ENCODE results near the gene KCNK5.

Gene KCNK5

GRCh38 chr6:39204646-39205244, 24.5 kb downstream of the KCNK5 start:
- Mint-ChIP-seq H3K27ac (peak overlapping the region; percentile 59), H3K27me3 (ENCODE audit: low read depth) (no peaks in the 10 kb centered on the region), H3K4me1 (ENCODE audit: low read depth) (peaks cover 34% of the 10 kb centered on the region), H3K9me3 (no peaks in the 10 kb centered on the region), H3K36me3 (ENCODE audit: low read depth) (peaks cover 3% of the 10 kb centered on the region), H3K4me3 (no peak overlapping the region)
- DNase-seq (ENCODE audit: low spot score), result no peak

GRCh38 chr6:39204160-39204495, 25.1 kb downstream of the KCNK5 start:
- Mint-ChIP-seq H3K4me1 (ENCODE audit: low read depth) (peaks cover 28% of the 10 kb centered on the region), H3K36me3 (ENCODE audit: low read depth) (peaks cover 3% of the 10 kb centered on the region), H3K27me3 (ENCODE audit: low read depth) (no peaks in the 10 kb centered on the region), H3K4me3 (no peak overlapping the region), H3K9me3 (no peaks in the 10 kb centered on the region), H3K27ac (peak overlapping the region; percentile 59)
- no peak for DNase-seq (ENCODE audit: low spot score)

- no peaks in the 10 kb centered on the region for H3K27me3 Mint-ChIP-seq (ENCODE audit: low read depth)
- H3K9me3 Mint-ChIP-seq, result no peaks in the 10 kb centered on the region
- H3K4me1 Mint-ChIP-seq (ENCODE audit: low read depth), result peaks cover 26% of the 10 kb centered on the region
- no peak overlapping the region for H3K27ac Mint-ChIP-seq
- peaks cover 3% of the 10 kb centered on the region for H3K36me3 Mint-ChIP-seq (ENCODE audit: low read depth)
- no peak for DNase-seq (ENCODE audit: low spot score)
- H3K4me3 Mint-ChIP-seq, result no peak overlapping the region
These were observed 25.7 kb downstream of the KCNK5 start for GRCh38 chr6:39203436-39204159.

- Mint-ChIP-seq H3K36me3 (ENCODE audit: low read depth) (peaks cover 3% of the 10 kb centered on the region), H3K27ac (no peak overlapping the region), H3K4me3 (no peak overlapping the region), H3K4me1 (ENCODE audit: low read depth) (peaks cover 29% of the 10 kb centered on the region), H3K27me3 (ENCODE audit: low read depth) (no peaks in the 10 kb centered on the region), H3K9me3 (no peaks in the 10 kb centered on the region)
- DNase-seq (ENCODE audit: low spot score), result no peak
These were observed 27.1 kb downstream of the KCNK5 start for GRCh38 chr6:39202166-39202565.

GRCh38 chr6:39200498-39201020, 28.7 kb downstream of the KCNK5 start:
- Mint-ChIP-seq H3K27ac (no peak overlapping the region), H3K9me3 (no peaks in the 10 kb centered on the region), H3K27me3 (ENCODE audit: low read depth) (no peaks in the 10 kb centered on the region), H3K4me3 (no peak overlapping the region), H3K36me3 (ENCODE audit: low read depth) (peaks cover 4% of the 10 kb centered on the region), H3K4me1 (ENCODE audit: low read depth) (peaks cover 18% of the 10 kb centered on the region)
- no peak for DNase-seq (ENCODE audit: low spot score)

GRCh38 chr6:39199976-39200375, 29.3 kb downstream of the KCNK5 start:
- no peaks in the 10 kb centered on the region for H3K9me3 Mint-ChIP-seq
- no peak overlapping the region for H3K27ac Mint-ChIP-seq
- H3K4me3 Mint-ChIP-seq, result no peak overlapping the region
- no peaks in the 10 kb centered on the region for H3K27me3 Mint-ChIP-seq (ENCODE audit: low read depth)
- no peak for DNase-seq (ENCODE audit: low spot score)
- peaks cover 8% of the 10 kb centered on the region for H3K36me3 Mint-ChIP-seq (ENCODE audit: low read depth)
- H3K4me1 Mint-ChIP-seq (ENCODE audit: low read depth), result peaks cover 18% of the 10 kb centered on the region

GRCh38 chr6:39199231-39199940, 29.9 kb downstream of the KCNK5 start:
- no peaks in the 10 kb centered on the region for H3K9me3 Mint-ChIP-seq
- H3K27me3 Mint-ChIP-seq (ENCODE audit: low read depth), result no peaks in the 10 kb centered on the region
- peaks cover 16% of the 10 kb centered on the region for H3K4me1 Mint-ChIP-seq (ENCODE audit: low read depth)
- H3K4me3 Mint-ChIP-seq, result no peak overlapping the region
- DNase-seq (ENCODE audit: low spot score), result no peak
- H3K27ac Mint-ChIP-seq, result no peak overlapping the region
- peaks cover 14% of the 10 kb centered on the region for H3K36me3 Mint-ChIP-seq (ENCODE audit: low read depth)

- Mint-ChIP-seq H3K4me1 (ENCODE audit: low read depth) (peaks cover 12% of the 10 kb centered on the region), H3K27ac (no peak overlapping the region), H3K27me3 (ENCODE audit: low read depth) (no peaks in the 10 kb centered on the region)
These were observed 30.7 kb downstream of the KCNK5 start for GRCh38 chr6:39198528-39198927.

GRCh38 chr6:39197922-39198500, 31.3 kb downstream of the KCNK5 start:
- Mint-ChIP-seq H3K27ac (no peak overlapping the region), H3K9me3 (no peaks in the 10 kb centered on the region), H3K4me3 (no peak overlapping the region), H3K4me1 (ENCODE audit: low read depth) (peaks cover 12% of the 10 kb centered on the region), H3K27me3 (ENCODE audit: low read depth) (no peaks in the 10 kb centered on the region), H3K36me3 (ENCODE audit: low read depth) (peaks cover 23% of the 10 kb centered on the region)
- no peak for DNase-seq (ENCODE audit: low spot score)

More at GRCh38 chr6:39198528-39198927, 30.7 kb downstream of the KCNK5 start:
- H3K9me3 Mint-ChIP-seq, result no peaks in the 10 kb centered on the region
- peaks cover 21% of the 10 kb centered on the region for H3K36me3 Mint-ChIP-seq (ENCODE audit: low read depth)
- no peak for DNase-seq (ENCODE audit: low spot score)
- H3K4me3 Mint-ChIP-seq, result no peak overlapping the region

GRCh38 chr6:39197521-39197920, 31.8 kb downstream of the KCNK5 start:
- H3K9me3 Mint-ChIP-seq, result no peaks in the 10 kb centered on the region
- peaks cover 11% of the 10 kb centered on the region for H3K4me1 Mint-ChIP-seq (ENCODE audit: low read depth)
- H3K36me3 Mint-ChIP-seq (ENCODE audit: low read depth), result peaks cover 26% of the 10 kb centered on the region
- no peak overlapping the region for H3K27ac Mint-ChIP-seq
- no peaks in the 10 kb centered on the region for H3K27me3 Mint-ChIP-seq (ENCODE audit: low read depth)
- H3K4me3 Mint-ChIP-seq, result no peak overlapping the region
- no peak for DNase-seq (ENCODE audit: low spot score)

GRCh38 chr6:39196673-39197091, 32.6 kb downstream of the KCNK5 start:
- no peaks in the 10 kb centered on the region for H3K27me3 Mint-ChIP-seq (ENCODE audit: low read depth)
- H3K4me1 Mint-ChIP-seq (ENCODE audit: low read depth), result peaks cover 11% of the 10 kb centered on the region
- H3K9me3 Mint-ChIP-seq, result no peaks in the 10 kb centered on the region
- no peak for DNase-seq (ENCODE audit: low spot score)
- peaks cover 26% of the 10 kb centered on the region for H3K36me3 Mint-ChIP-seq (ENCODE audit: low read depth)
- no peak overlapping the region for H3K4me3 Mint-ChIP-seq
- peak overlapping the region; percentile 20 for H3K27ac Mint-ChIP-seq

GRCh38 chr6:39195792-39196385, 33.4 kb downstream of the KCNK5 start:
- Mint-ChIP-seq H3K9me3 (no peaks in the 10 kb centered on the region), H3K4me1 (ENCODE audit: low read depth) (peaks cover 11% of the 10 kb centered on the region), H3K27me3 (ENCODE audit: low read depth) (no peaks in the 10 kb centered on the region), H3K4me3 (no peak overlapping the region), H3K27ac (no peak overlapping the region), H3K36me3 (ENCODE audit: low read depth) (peaks cover 26% of the 10 kb centered on the region)
- no peak for DNase-seq (ENCODE audit: low spot score)

- H3K4me1 Mint-ChIP-seq (ENCODE audit: low read depth), result peaks cover 14% of the 10 kb centered on the region
- H3K4me3 Mint-ChIP-seq, result no peak overlapping the region
- H3K9me3 Mint-ChIP-seq, result no peaks in the 10 kb centered on the region
- no peaks in the 10 kb centered on the region for H3K27me3 Mint-ChIP-seq (ENCODE audit: low read depth)
- H3K36me3 Mint-ChIP-seq (ENCODE audit: low read depth), result peaks cover 29% of the 10 kb centered on the region
- no peak overlapping the region for H3K27ac Mint-ChIP-seq
- no peak for DNase-seq (ENCODE audit: low spot score)
These were observed 34.8 kb downstream of the KCNK5 start for GRCh38 chr6:39194466-39194865.

Data from T-helper 2 cell treated with Interferon-gamma antibody and Interleukin-4, amounts not matched to agents 5 μg/mL and 100 μg/mL, for 36 hours (primary cell).